Activated T-helper 17 cell treated with anti-CD3 and anti-CD28 coated beads, Interleukin-2, amount 50 U/mL, for 72 hours (primary cell): ENCODE results near the gene DNAH10. TPM values are rescaled to one million over a fixed set of nuclear protein-coding genes. Genes with fewer than 3 reads are reported as not detected.

Experiments used
- ATAC-seq: fragments of 150-1000 bp; cut with Tn5 transposase; replicated peaks from 2 replicates; pipeline ENCODE4 v1.10.0; 2021; ENCODE audit warnings: mild to moderate bottlenecking, moderate library complexity
- H3K27ac Mint-ChIP-seq: one replicate; pipeline ENCODE4 v1.8.0; 2022; ENCODE audit warnings: mixed read lengths
- H3K27me3 Mint-ChIP-seq: one replicate; pipeline ENCODE4 v1.8.0; 2022; ENCODE audit warnings: mixed read lengths
- H3K36me3 Mint-ChIP-seq: one replicate; pipeline ENCODE4 v1.8.0; 2022; ENCODE audit warnings: low read depth, mild to moderate bottlenecking, mixed read lengths
- H3K4me1 Mint-ChIP-seq: one replicate; pipeline ENCODE4 v1.8.0; 2022; ENCODE audit warnings: mixed read lengths
- H3K4me3 Mint-ChIP-seq: one replicate; pipeline ENCODE4 v1.8.0; 2022; ENCODE audit warnings: mild to moderate bottlenecking, mixed read lengths
- H3K9me3 Mint-ChIP-seq: one replicate; pipeline ENCODE4 v1.8.0; 2022; ENCODE audit warnings: mixed read lengths
- total RNA-seq, 2 donors: library from RNA; stranded (reverse); gene quantifications; one replicate each; pipeline ENCODE4 v1.2.3, GENCODE V29; 2022

DNAH10 gene
- total RNA-seq, 2 donors from 2014 or later: 0.26 to 0.30 TPM

DNA sequence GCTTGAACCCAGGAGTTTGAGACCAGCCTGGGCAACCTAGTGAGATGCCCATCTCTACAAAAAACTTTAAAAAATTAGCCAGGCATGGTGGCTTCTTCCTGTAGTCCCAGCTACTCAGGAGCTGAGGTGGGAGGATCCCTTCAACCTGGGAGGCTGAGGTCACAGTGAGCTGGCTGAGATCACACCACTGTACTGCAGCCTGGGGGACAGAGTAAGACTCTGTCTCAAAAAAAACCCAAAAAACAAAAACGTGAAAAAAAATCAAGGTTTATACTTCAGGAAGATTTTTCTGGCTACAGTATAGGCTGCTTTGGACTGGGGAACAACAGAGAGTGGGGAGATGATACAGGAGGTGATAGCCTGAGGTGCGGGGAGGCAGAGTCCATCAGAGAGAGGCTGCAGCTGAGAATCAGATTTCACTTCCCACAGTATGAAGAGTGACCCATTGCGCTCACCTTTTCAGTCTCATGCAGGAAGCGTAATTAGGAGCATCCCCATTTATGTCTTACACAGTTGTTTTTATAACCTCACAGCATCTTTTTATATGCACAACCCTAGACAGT, 28.9 kb downstream of the DNAH10 start:
- no peak for ATAC-seq
- Mint-ChIP-seq H3K27me3 (no peaks in the 10 kb centered on the region), H3K9me3 (no peaks in the 10 kb centered on the region), H3K36me3 (no peaks in the 10 kb centered on the region), H3K4me3 (no peak overlapping the region), H3K4me1 (no peaks in the 10 kb centered on the region), H3K27ac (no peak overlapping the region)

GRCh38 chr12:123794027-123794426, 31.9 kb downstream of the DNAH10 start:
- Mint-ChIP-seq H3K4me1 (no peaks in the 10 kb centered on the region), H3K27me3 (peaks cover under 1% of the 10 kb centered on the region), H3K27ac (no peak overlapping the region), H3K36me3 (no peaks in the 10 kb centered on the region), H3K9me3 (no peaks in the 10 kb centered on the region), H3K4me3 (no peak overlapping the region)
- ATAC-seq: no peak

DNA sequence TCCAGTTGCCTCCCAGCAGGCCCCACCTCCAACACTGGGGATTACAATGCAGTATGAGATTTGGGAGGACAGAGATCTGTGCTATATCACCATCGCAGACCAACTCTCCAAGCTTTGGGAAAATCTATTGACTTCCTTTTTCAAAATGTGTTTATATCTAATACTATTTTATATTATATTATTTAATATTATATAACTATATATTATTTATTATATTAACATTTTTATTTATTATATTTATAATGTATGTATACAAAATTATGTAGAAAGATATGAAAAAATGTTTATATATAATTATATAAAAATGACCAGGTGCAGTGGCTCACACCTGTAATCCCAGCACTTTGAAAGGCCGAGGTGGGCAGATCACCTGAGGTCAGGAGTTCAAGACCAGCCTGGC, 36.4 kb downstream of the DNAH10 start:
- H3K36me3 Mint-ChIP-seq: no peaks in the 10 kb centered on the region
- no peak for ATAC-seq
- H3K4me3 Mint-ChIP-seq: no peak overlapping the region
- no peak overlapping the region for H3K27ac Mint-ChIP-seq
- no peaks in the 10 kb centered on the region for H3K9me3 Mint-ChIP-seq
- H3K4me1 Mint-ChIP-seq: no peaks in the 10 kb centered on the region
- peaks cover 7% of the 10 kb centered on the region for H3K27me3 Mint-ChIP-seq

DNA sequence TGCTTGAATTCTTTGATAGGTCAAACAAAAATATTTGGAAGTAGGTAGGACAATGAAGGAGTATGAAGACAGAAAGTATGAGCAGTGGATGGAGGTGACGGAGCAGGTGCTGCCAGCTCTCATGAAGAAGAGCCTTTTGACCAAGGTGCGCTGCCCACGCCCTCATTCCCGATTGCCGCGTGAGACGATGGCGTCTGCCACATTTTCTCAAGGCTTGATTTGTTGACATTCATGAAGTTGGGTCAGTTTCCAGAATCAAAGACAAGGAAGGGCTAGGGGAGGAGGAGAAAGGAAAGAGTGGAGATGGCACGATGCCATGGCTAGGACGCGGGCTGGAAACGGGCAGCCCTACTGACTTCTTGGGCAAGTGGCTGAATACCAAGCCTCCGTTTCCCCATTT, 37.1 kb downstream of the DNAH10 start:
- H3K4me3 Mint-ChIP-seq: no peak overlapping the region
- H3K9me3 Mint-ChIP-seq: no peaks in the 10 kb centered on the region
- H3K36me3 Mint-ChIP-seq: no peaks in the 10 kb centered on the region
- no peak overlapping the region for H3K27ac Mint-ChIP-seq
- H3K4me1 Mint-ChIP-seq: no peaks in the 10 kb centered on the region
- H3K27me3 Mint-ChIP-seq: peaks cover 7% of the 10 kb centered on the region
- no peak for ATAC-seq

- no peak overlapping the region for H3K4me3 Mint-ChIP-seq
- H3K27ac Mint-ChIP-seq: no peak overlapping the region
- H3K4me1 Mint-ChIP-seq: no peaks in the 10 kb centered on the region
- no peaks in the 10 kb centered on the region for H3K9me3 Mint-ChIP-seq
- ATAC-seq: no peak
- no peaks in the 10 kb centered on the region for H3K36me3 Mint-ChIP-seq
- peaks cover 7% of the 10 kb centered on the region for H3K27me3 Mint-ChIP-seq
Observed at GRCh38 chr12:123801573-123802178, 39.6 kb downstream of the DNAH10 start.

GRCh38 chr12:123805173-123805572, 43.1 kb downstream of the DNAH10 start:
- Mint-ChIP-seq H3K4me1 (no peaks in the 10 kb centered on the region), H3K4me3 (no peak overlapping the region), H3K27me3 (peaks cover 25% of the 10 kb centered on the region), H3K36me3 (no peaks in the 10 kb centered on the region), H3K27ac (no peak overlapping the region), H3K9me3 (no peaks in the 10 kb centered on the region)
- ATAC-seq: no peak

GRCh38 chr12:123807002-123807401, 44.9 kb downstream of the DNAH10 start:
- H3K27ac Mint-ChIP-seq: no peak overlapping the region
- H3K4me1 Mint-ChIP-seq: no peaks in the 10 kb centered on the region
- H3K27me3 Mint-ChIP-seq: peaks cover 25% of the 10 kb centered on the region
- H3K36me3 Mint-ChIP-seq: no peaks in the 10 kb centered on the region
- H3K4me3 Mint-ChIP-seq: no peak overlapping the region
- H3K9me3 Mint-ChIP-seq: no peaks in the 10 kb centered on the region
- ATAC-seq: no peak

GRCh38 chr12:123807670-123808069, 45.6 kb downstream of the DNAH10 start:
- Mint-ChIP-seq H3K27me3 (peaks cover 25% of the 10 kb centered on the region), H3K27ac (no peak overlapping the region), H3K9me3 (no peaks in the 10 kb centered on the region), H3K36me3 (no peaks in the 10 kb centered on the region), H3K4me1 (no peaks in the 10 kb centered on the region), H3K4me3 (no peak overlapping the region)
- no peak for ATAC-seq

DNA sequence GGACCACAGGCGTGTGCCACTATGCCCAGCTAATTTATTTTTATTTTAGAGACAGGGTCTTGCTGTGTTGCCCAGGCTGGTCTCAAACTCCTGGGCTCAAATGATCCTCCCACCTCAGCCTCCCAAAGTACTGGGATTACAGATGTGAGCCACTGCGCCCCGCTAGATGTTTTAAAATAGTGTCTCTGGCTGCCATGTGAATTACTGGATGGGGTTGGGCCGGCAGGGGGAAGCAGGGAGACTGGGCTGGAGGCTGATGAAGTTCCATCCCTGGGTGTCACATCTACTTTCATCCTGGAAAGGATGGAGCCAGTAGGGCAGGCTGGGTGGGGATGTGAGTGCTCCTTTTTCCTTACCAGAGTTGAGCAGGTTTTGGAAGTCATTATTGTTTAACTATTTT, 46.1 kb downstream of the DNAH10 start:
- Mint-ChIP-seq H3K9me3 (no peaks in the 10 kb centered on the region), H3K4me1 (no peaks in the 10 kb centered on the region), H3K27me3 (peaks cover 23% of the 10 kb centered on the region), H3K4me3 (no peak overlapping the region), H3K36me3 (no peaks in the 10 kb centered on the region), H3K27ac (peak overlapping the region; percentile 36)
- no peak for ATAC-seq

- no peak overlapping the region for H3K4me3 Mint-ChIP-seq
- peaks cover 33% of the 10 kb centered on the region for H3K27me3 Mint-ChIP-seq
Observed at GRCh38 chr12:123813349-123813748, 51.2 kb downstream of the DNAH10 start.

DNA sequence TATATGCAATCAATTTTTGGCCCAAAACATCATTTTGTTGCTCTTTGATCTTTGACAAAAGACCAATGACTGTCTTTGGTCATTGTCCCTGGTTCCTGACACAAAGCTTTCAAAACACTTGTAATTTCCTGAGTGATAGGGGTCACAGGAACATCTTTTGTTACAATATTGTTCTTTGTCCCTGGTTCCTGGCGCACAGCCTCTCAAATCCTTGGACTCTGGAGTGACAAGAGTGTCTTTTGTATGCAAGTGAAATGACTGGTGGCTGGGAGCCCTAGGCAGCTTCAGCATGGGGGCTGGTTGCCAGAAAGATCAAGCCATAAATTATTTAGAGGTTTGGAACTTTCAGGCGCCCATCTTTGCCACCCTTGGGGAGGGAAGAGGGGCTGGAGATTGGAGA, 53.9 kb downstream of the DNAH10 start:
- Mint-ChIP-seq H3K36me3 (no peaks in the 10 kb centered on the region), H3K27me3 (peaks cover 33% of the 10 kb centered on the region), H3K4me3 (no peak overlapping the region), H3K4me1 (no peaks in the 10 kb centered on the region), H3K27ac (no peak overlapping the region), H3K9me3 (peaks cover 5% of the 10 kb centered on the region)
- no peak for ATAC-seq

More at GRCh38 chr12:123813349-123813748, 51.2 kb downstream of the DNAH10 start:
- Mint-ChIP-seq H3K27ac (no peak overlapping the region), H3K4me1 (no peaks in the 10 kb centered on the region), H3K36me3 (no peaks in the 10 kb centered on the region), H3K9me3 (peaks cover 5% of the 10 kb centered on the region)
- no peak for ATAC-seq

GRCh38 chr12:123816896-123817537, 54.9 kb downstream of the DNAH10 start:
- Mint-ChIP-seq H3K4me3 (no peak overlapping the region), H3K27ac (no peak overlapping the region), H3K36me3 (no peaks in the 10 kb centered on the region), H3K27me3 (peaks cover 33% of the 10 kb centered on the region), H3K4me1 (no peaks in the 10 kb centered on the region), H3K9me3 (peaks cover 5% of the 10 kb centered on the region)
- ATAC-seq: no peak

- no peaks in the 10 kb centered on the region for H3K36me3 Mint-ChIP-seq
- no peak overlapping the region for H3K4me3 Mint-ChIP-seq
- H3K27me3 Mint-ChIP-seq: peaks cover 36% of the 10 kb centered on the region
- H3K27ac Mint-ChIP-seq: no peak overlapping the region
- H3K4me1 Mint-ChIP-seq: no peaks in the 10 kb centered on the region
- no peaks in the 10 kb centered on the region for H3K9me3 Mint-ChIP-seq
- ATAC-seq: no peak
Observed at GRCh38 chr12:123822804-123823203, 60.7 kb downstream of the DNAH10 start.

- Mint-ChIP-seq H3K27me3 (peaks cover 24% of the 10 kb centered on the region), H3K4me1 (no peaks in the 10 kb centered on the region), H3K36me3 (no peaks in the 10 kb centered on the region), H3K27ac (no peak overlapping the region), H3K4me3 (no peak overlapping the region), H3K9me3 (no peaks in the 10 kb centered on the region)
- ATAC-seq: no peak
Observed at GRCh38 chr12:123828120-123828519, 66.0 kb downstream of the DNAH10 start.

GRCh38 chr12:123828854-123829547, 66.9 kb downstream of the DNAH10 start:
- peaks cover 20% of the 10 kb centered on the region for H3K27me3 Mint-ChIP-seq
- no peaks in the 10 kb centered on the region for H3K36me3 Mint-ChIP-seq
- no peak for ATAC-seq
- H3K4me3 Mint-ChIP-seq: no peak overlapping the region
- H3K9me3 Mint-ChIP-seq: peaks cover 6% of the 10 kb centered on the region
- no peak overlapping the region for H3K27ac Mint-ChIP-seq
- H3K4me1 Mint-ChIP-seq: no peaks in the 10 kb centered on the region
